Germinal center (tissue), 1 donor: ENCODE measurements around the gene ARCN1.
"Not testable (repeated sequence)": the region's sequence is repeated elsewhere in the genome, so short reads cannot be mapped to it uniquely, and the experiment has no call there.

Experiments
- DNase-seq: peaks from one replicate; pipeline ENCODE4 v3.0.0; 2012; ENCODE audit warnings: mixed read lengths, low spot score

Gene ARCN1

GRCh38 chr11:118544647-118545010, 27.6 kb upstream of the ARCN1 start:
- no peak for DNase-seq

- DNase-seq, result no peak
Measured at GRCh38 chr11:118545533-118545932, 26.7 kb upstream of the ARCN1 start.

- DNase-seq, result no peak
Measured at GRCh38 chr11:118547132-118547531, 25.1 kb upstream of the ARCN1 start.

- no peak for DNase-seq
Measured at GRCh38 chr11:118552341-118552740, 19.9 kb upstream of the ARCN1 start.

- no peak for DNase-seq
Measured at GRCh38 chr11:118560806-118561205, 11.4 kb upstream of the ARCN1 start.

- DNase-seq, result no peak
Measured at GRCh38 chr11:118565051-118565450, 7.2 kb upstream of the ARCN1 start.

GRCh38 chr11:118569670-118570069, 2.5 kb upstream of the ARCN1 start:
- DNase-seq, result no peak

GRCh38 chr11:118570787-118571186, 1.4 kb upstream of the ARCN1 start:
- DNase-seq, result no peak

GRCh38 chr11:118571701-118572060, 528 bp upstream of the ARCN1 start:
- not testable (repeated sequence) for DNase-seq

- no peak for DNase-seq
Measured at GRCh38 chr11:118572981-118573550, 857 bp downstream of the ARCN1 start.

GRCh38 chr11:118574636-118575035, 2.4 kb downstream of the ARCN1 start:
- DNase-seq, result no peak

GRCh38 chr11:118577995-118578394, 5.8 kb downstream of the ARCN1 start:
- DNase-seq, result not testable (repeated sequence)

GRCh38 chr11:118581057-118581456, 8.8 kb downstream of the ARCN1 start:
- no peak for DNase-seq

GRCh38 chr11:118587952-118588351, 15.7 kb downstream of the ARCN1 start:
- no peak for DNase-seq

- DNase-seq, result no peak
Measured at GRCh38 chr11:118592616-118593367, 20.6 kb downstream of the ARCN1 start.

GRCh38 chr11:118594984-118595383, 22.8 kb downstream of the ARCN1 start:
- DNase-seq, result peak; percentile 20

- DNase-seq, result no peak
Measured at GRCh38 chr11:118596224-118597146, 24.3 kb downstream of the ARCN1 start.

- no peak for DNase-seq
Measured at GRCh38 chr11:118597556-118597955, 25.3 kb downstream of the ARCN1 start.

GRCh38 chr11:118602331-118602730, 30.1 kb downstream of the ARCN1 start:
- no peak for DNase-seq

GRCh38 chr11:118603709-118604108, 31.5 kb downstream of the ARCN1 start:
- DNase-seq, result not testable (repeated sequence)

- DNase-seq, result no peak
Measured at GRCh38 chr11:118604566-118604965, 32.4 kb downstream of the ARCN1 start.

- DNase-seq, result no peak
Measured at GRCh38 chr11:118605116-118605867, 33.1 kb downstream of the ARCN1 start.
